Testis (tissue), 3 donors: ENCODE data around the gene FARS2. TPM values are rescaled to one million over a fixed set of nuclear protein-coding genes. Genes with fewer than 3 reads are reported as not detected.

ENCODE experiments used
- DNase-seq: peaks from one replicate; pipeline ENCODE4 v3.0.0-alpha.2; 2019
- H3K27ac ChIP-seq, 2 donors: fragments of 200-600 bp; sonication (generic); one replicate each; pipeline ENCODE4 v1.5.1; 2019
- H3K27me3 ChIP-seq: fragments of 200-600 bp; sonication (generic); one replicate; pipeline ENCODE4 v1.5.1; 2019
- H3K36me3 ChIP-seq: fragments of 200-600 bp; sonication (generic); one replicate; pipeline ENCODE4 v1.5.1; 2017; ENCODE audit warnings: low read depth; ENCODE audit errors: missing control alignments
- H3K4me1 ChIP-seq: fragments of 200-600 bp; sonication (generic); one replicate; pipeline ENCODE4 v1.5.1; 2019
- H3K4me3 ChIP-seq, 2 donors: fragments of 200-600 bp; sonication (generic); one replicate each; pipeline ENCODE4 v1.5.1; 2017 to 2019
- H3K9me3 ChIP-seq: fragments of 200-600 bp; sonication (generic); one replicate; pipeline ENCODE4 v1.5.1; 2017
- CTCF ChIP-seq, 3 experiments: fragments of 450-650 bp in 2 of 3; fragments of 200-600 bp in 1 of 3; sonication (generic) in 1 of 3; IDR thresholded peaks; one replicate each; pipeline ENCODE4 v1.5.1; 2016 to 2019; ENCODE audit warnings: antibody characterized with exemption in 3 of 3, mild to moderate bottlenecking in 2 of 3, moderate library complexity in 1 of 3
- POLR2A ChIP-seq: fragments of 450-650 bp; IDR thresholded peaks from one replicate; pipeline ENCODE4 v1.6.1; 2017; ENCODE audit warnings: antibody characterized with exemption, mild to moderate bottlenecking, moderate library complexity
- WGBS, 2 donors: methylation state at CpG; one replicate each; pipeline ENCODE4 v1.1.5; 2018; 5-methylcytosine and 5-hydroxymethylcytosine counted together
- intact Hi-C: fragments of 100-400 bp; cut with DNase I; formaldehyde crosslinking; loops from one replicate; pipeline ENCODE4 v1.15.1; 2023; ENCODE audit warnings: low total_unique reads
- polyA plus RNA-seq: library from polyadenylated mRNA; stranded (reverse); fragments of 350-450 nt; fragmentation: Illumina TruSeq; extraction: RNeasy Lipid Tissue Mini Kit (QIAGEN cat#74804); gene quantifications from one replicate; pipeline ENCODE4 v1.2.3, GENCODE V29; 2014; ENCODE audit warnings: low read depth, low replicate concordance; ENCODE audit not compliant: insufficient read depth
- total RNA-seq, 2 donors: library from RNA; depleted of rRNA; stranded (reverse); fragments of >200 nt; gene quantifications; one replicate each; pipeline ENCODE4 v1.2.3, GENCODE V29; 2016

FARS2 gene
- total and polyA plus RNA-seq, 3 donors from 2014 or later, result 15.4 to 26.8 (median 22.1) TPM

GRCh38 chr6:5229356-5229755, 32.0 kb upstream of the FARS2 start:
- Histone ChIP-seq H3K4me1 (no peaks in the 10 kb centered on the region), H3K36me3 (no peaks in the 10 kb centered on the region), H3K9me3 (no peaks in the 10 kb centered on the region), H3K27ac (no peak overlapping the region), H3K4me3 (no peak overlapping the region), H3K27me3 (no peaks in the 10 kb centered on the region)
- DNase-seq, result no peak
- intact Hi-C loops, result no loop called here
- 90 to 91% methylated on average over 3 of the region's 3 CpGs for WGBS, 2 donors
- no peak for TF ChIP-seq CTCF (IDR thresholded peaks at IDR 0.05)
- TF ChIP-seq POLR2A, result no peak

DNA sequence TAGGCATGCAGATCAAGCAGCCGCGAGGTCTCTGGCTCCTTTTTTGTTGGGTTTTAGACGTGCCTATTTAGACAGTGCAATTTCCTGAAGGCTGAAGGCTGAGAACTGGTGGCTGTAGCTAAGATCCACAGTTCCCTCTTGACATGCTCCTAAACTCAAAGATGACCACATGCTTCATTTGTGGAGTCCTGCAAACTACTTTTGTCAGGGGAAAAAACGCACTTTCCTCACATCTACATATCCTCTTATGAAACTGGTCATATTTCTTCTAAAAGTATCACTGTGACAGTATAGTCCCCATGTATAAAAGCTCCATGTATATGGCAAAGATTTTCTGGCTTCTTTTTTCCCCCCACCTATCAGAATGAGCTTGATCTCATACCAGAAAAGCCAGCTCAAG, 31.2 kb upstream of the FARS2 start:
- intact Hi-C loops, result no loop called here
- Histone ChIP-seq H3K9me3 (no peaks in the 10 kb centered on the region), H3K36me3 (no peaks in the 10 kb centered on the region), H3K4me1 (no peaks in the 10 kb centered on the region), H3K27me3 (no peaks in the 10 kb centered on the region), H3K4me3 (no peak overlapping the region), H3K27ac (no peak overlapping the region)
- TF ChIP-seq CTCF (IDR thresholded peaks at IDR 0.05) (no peak), POLR2A (no peak)
- 79 to 85% methylated on average over 4 of the region's 4 CpGs for WGBS, 2 donors
- no peak for DNase-seq

GRCh38 chr6:5231289-5231688, 30.0 kb upstream of the FARS2 start:
- intact Hi-C loops, result no loop called here
- no peak overlapping the region for H3K4me3 ChIP-seq
- no peaks in the 10 kb centered on the region for H3K36me3 ChIP-seq
- no peak for TF ChIP-seq POLR2A
- no peak for TF ChIP-seq CTCF (IDR thresholded peaks at IDR 0.05)
- no peak for DNase-seq
- no peaks in the 10 kb centered on the region for H3K27me3 ChIP-seq
- 54 to 72% methylated on average over 2 of the region's 2 CpGs for WGBS, 2 donors
- no peaks in the 10 kb centered on the region for H3K9me3 ChIP-seq
- H3K4me1 ChIP-seq, result no peaks in the 10 kb centered on the region
- H3K27ac ChIP-seq, result no peak overlapping the region

- Histone ChIP-seq H3K27ac (no peak overlapping the region), H3K27me3 (no peaks in the 10 kb centered on the region), H3K9me3 (no peaks in the 10 kb centered on the region), H3K4me3 (no peak overlapping the region), H3K4me1 (no peaks in the 10 kb centered on the region), H3K36me3 (no peaks in the 10 kb centered on the region)
- DNase-seq, result no peak
- intact Hi-C loops, result no loop called here
- TF ChIP-seq CTCF (IDR thresholded peaks at IDR 0.05) (no peak), POLR2A (no peak)
- WGBS, 2 donors, result 82 to 90% methylated on average over 6 of the region's 6 CpGs
These were observed 26.4 kb upstream of the FARS2 start for GRCh38 chr6:5234874-5235273.

DNA sequence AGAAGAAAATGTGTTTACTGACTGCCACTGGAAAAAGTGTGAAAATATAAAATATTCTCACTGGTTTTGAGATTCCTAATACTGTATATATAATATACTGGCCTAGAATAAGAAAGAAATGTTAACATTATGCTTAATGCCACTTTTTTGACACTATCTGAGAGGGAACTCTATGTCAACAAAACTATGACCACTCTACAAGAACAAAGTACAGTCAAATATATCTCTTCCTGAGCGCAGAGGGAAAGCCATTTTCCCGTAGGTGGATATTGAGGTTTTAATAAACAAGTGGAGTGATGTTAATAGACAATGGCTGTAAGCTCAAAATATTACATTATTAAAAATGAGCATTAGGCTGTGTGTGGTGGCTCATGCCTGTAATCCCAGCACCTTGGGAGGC, 25.5 kb upstream of the FARS2 start:
- Histone ChIP-seq H3K9me3 (no peaks in the 10 kb centered on the region), H3K27me3 (no peaks in the 10 kb centered on the region), H3K36me3 (no peaks in the 10 kb centered on the region), H3K27ac (no peak overlapping the region), H3K4me1 (no peaks in the 10 kb centered on the region), H3K4me3 (no peak overlapping the region)
- no peak for DNase-seq
- intact Hi-C loops, result no loop called here
- TF ChIP-seq POLR2A (no peak), CTCF (IDR thresholded peaks at IDR 0.05) (no peak)
- WGBS, 2 donors, result 95 to 99% methylated on average over 2 of the region's 2 CpGs
